Fibroblast of lung (primary cell): Measurements from ENCODE around the gene GALNT2. TPM values are rescaled to one million over a fixed set of nuclear protein-coding genes. Genes with fewer than 3 reads are reported as not detected.

ENCODE experiments used
- DNase-seq, 2 donors: peaks; one replicate each; pipeline versions ENCODE4 v3.0.0 to v3.0.0-alpha.2; 2010; ENCODE audit warnings: low read depth in 2 of 2
- H2AFZ ChIP-seq: 2 replicates; pipeline ENCODE4 v1.5.1; 2012; ENCODE audit warnings: low read length, control low read depth, inconsistent platforms
- H3K27ac ChIP-seq: 2 replicates; pipeline ENCODE4 v1.5.1; 2011; ENCODE audit warnings: low read length, control low read depth; ENCODE audit not compliant: insufficient read depth
- H3K27me3 ChIP-seq: 2 replicates; pipeline ENCODE4 v1.5.1; 2011; ENCODE audit warnings: mild to moderate bottlenecking, low read length; ENCODE audit not compliant: control insufficient read depth, insufficient read depth
- H3K36me3 ChIP-seq: 2 replicates; pipeline ENCODE4 v1.5.1; 2011; ENCODE audit warnings: low read length; ENCODE audit not compliant: control insufficient read depth, insufficient read depth
- H3K4me1 ChIP-seq: 2 replicates; pipeline ENCODE4 v1.5.1; 2011; ENCODE audit warnings: low read length; ENCODE audit not compliant: control insufficient read depth, insufficient read depth; ENCODE audit errors: extremely low read depth
- H3K4me2 ChIP-seq: 2 replicates; pipeline ENCODE4 v1.5.1; 2011; ENCODE audit warnings: low read length, control low read depth; ENCODE audit not compliant: insufficient read depth; ENCODE audit errors: extremely low read depth
- H3K4me3 ChIP-seq, 4 experiments: fragments of 200-600 bp in 1 of 4; sonication (generic) in 1 of 4; replicated peaks in 1 of 4; 2 replicates each; pipeline ENCODE4 v1.5.1; 2011 to 2016; ENCODE audit warnings: low read length in 4 of 4, low read depth in 3 of 4, mild to moderate bottlenecking in 3 of 4, control low read depth in 2 of 4, inconsistent platforms in 1 of 4, mixed read lengths in 1 of 4; ENCODE audit not compliant: insufficient read depth in 1 of 4; ENCODE audit errors: control extremely low read depth in 1 of 4
- H3K79me2 ChIP-seq: 2 replicates; pipeline ENCODE4 v1.5.1; 2012; ENCODE audit warnings: mild to moderate bottlenecking, low read length, inconsistent platforms; ENCODE audit not compliant: control insufficient read depth, insufficient read depth
- H3K9ac ChIP-seq: 2 replicates; pipeline ENCODE4 v1.5.1; 2011; ENCODE audit warnings: mild to moderate bottlenecking, low read length, control low read depth; ENCODE audit not compliant: insufficient read depth
- H3K9me3 ChIP-seq: 2 replicates; pipeline ENCODE4 v1.5.1; 2012; ENCODE audit warnings: low read depth, low read length; ENCODE audit not compliant: control insufficient read depth, insufficient read depth
- H4K20me1 ChIP-seq: 2 replicates; pipeline ENCODE4 v1.5.1; 2011; ENCODE audit warnings: low read length; ENCODE audit not compliant: control insufficient read depth, insufficient read depth; ENCODE audit errors: extremely low read depth
- EZH2 ChIP-seq: IDR thresholded peaks from 2 replicates; pipeline ENCODE4 v1.5.1; 2012; ENCODE audit warnings: low read length, control low read depth, mild to moderate bottlenecking; ENCODE audit errors: missing control alignments
- polyA plus RNA-seq, 2 donors: library from polyadenylated mRNA; depleted of rRNA in 1 of 2; stranded (reverse) in 1 of 2; unstranded in 1 of 2; fragments of >200 nt; gene quantifications; 2 replicates each; pipeline ENCODE4 v1.2.1, GENCODE V29; 2011 to 2012; ENCODE audit warnings: missing spikeins in 1 of 2
- total RNA-seq: library from RNA; depleted of rRNA; stranded (reverse); fragments of >200 nt; gene quantifications from 2 replicates; pipeline ENCODE4 v1.2.1, GENCODE V29; 2014
- TF ChIP-seq, protein P1 (sequence below), 2 donors: IDR thresholded peaks in 1 of 2; conservative IDR thresholded peaks in 1 of 2; 1 replicate in 1 of 2; 2 replicates in 1 of 2; pipeline ENCODE4 v1.5.1; 2011 to 2012; ENCODE audit warnings: low read length in 2 of 2, control low read depth in 1 of 2, inconsistent platforms in 1 of 2, low read depth in 1 of 2, mild to moderate bottlenecking in 1 of 2

GALNT2 gene
- total and polyA plus RNA-seq, 2 donors (not counting 1 experiment from before 2014, with no cell fraction given), result 106 to 115 TPM

DNA sequence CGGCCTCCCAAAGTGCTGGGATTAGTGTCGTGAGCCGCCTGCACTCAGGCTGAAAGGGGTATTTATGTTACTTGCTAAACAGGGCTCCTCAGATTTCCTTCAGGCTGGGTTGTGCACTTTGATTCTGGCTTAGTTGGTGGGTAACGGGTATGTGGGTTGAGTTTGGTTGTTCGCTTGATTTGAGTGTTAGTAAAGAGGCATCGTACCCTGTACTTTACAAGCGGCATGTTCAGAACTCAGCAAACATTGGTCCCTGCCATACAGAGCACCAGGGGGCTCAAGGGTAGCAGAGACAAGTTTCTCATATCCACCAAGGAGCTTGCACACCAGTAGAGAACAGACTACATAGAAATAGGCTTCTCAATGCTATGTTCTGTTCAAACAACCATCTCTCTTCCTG is 211.3 kb downstream of the GALNT2 start:
- no peaks in the 10 kb centered on the region for H3K27me3 ChIP-seq
- no peak overlapping the region for H3K4me3 ChIP-seq
- H3K9ac ChIP-seq, result no peak overlapping the region
- H2AFZ ChIP-seq, result no peak overlapping the region
- H3K9me3 ChIP-seq, result no peaks in the 10 kb centered on the region
- H3K27ac ChIP-seq, result no peak overlapping the region
- no peak overlapping the region for H3K4me2 ChIP-seq
- no peaks in the 10 kb centered on the region for H3K4me1 ChIP-seq
- TF ChIP-seq, protein P1, sequence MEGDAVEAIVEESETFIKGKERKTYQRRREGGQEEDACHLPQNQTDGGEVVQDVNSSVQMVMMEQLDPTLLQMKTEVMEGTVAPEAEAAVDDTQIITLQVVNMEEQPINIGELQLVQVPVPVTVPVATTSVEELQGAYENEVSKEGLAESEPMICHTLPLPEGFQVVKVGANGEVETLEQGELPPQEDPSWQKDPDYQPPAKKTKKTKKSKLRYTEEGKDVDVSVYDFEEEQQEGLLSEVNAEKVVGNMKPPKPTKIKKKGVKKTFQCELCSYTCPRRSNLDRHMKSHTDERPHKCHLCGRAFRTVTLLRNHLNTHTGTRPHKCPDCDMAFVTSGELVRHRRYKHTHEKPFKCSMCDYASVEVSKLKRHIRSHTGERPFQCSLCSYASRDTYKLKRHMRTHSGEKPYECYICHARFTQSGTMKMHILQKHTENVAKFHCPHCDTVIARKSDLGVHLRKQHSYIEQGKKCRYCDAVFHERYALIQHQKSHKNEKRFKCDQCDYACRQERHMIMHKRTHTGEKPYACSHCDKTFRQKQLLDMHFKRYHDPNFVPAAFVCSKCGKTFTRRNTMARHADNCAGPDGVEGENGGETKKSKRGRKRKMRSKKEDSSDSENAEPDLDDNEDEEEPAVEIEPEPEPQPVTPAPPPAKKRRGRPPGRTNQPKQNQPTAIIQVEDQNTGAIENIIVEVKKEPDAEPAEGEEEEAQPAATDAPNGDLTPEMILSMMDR (conservative IDR thresholded peaks at IDR 0.05 in 1 of 2, IDR thresholded peaks at IDR 0.05 in 1 of 2; ENCODE audit: low read depth in 1 of 2, low read length in 2 of 2), result no peak
- no peak for TF ChIP-seq EZH2
- DNase-seq, result no peak
- H4K20me1 ChIP-seq, result no peaks in the 10 kb centered on the region
- no peaks in the 10 kb centered on the region for H3K79me2 ChIP-seq
- H3K36me3 ChIP-seq, result peaks cover 17% of the 10 kb centered on the region

DNA sequence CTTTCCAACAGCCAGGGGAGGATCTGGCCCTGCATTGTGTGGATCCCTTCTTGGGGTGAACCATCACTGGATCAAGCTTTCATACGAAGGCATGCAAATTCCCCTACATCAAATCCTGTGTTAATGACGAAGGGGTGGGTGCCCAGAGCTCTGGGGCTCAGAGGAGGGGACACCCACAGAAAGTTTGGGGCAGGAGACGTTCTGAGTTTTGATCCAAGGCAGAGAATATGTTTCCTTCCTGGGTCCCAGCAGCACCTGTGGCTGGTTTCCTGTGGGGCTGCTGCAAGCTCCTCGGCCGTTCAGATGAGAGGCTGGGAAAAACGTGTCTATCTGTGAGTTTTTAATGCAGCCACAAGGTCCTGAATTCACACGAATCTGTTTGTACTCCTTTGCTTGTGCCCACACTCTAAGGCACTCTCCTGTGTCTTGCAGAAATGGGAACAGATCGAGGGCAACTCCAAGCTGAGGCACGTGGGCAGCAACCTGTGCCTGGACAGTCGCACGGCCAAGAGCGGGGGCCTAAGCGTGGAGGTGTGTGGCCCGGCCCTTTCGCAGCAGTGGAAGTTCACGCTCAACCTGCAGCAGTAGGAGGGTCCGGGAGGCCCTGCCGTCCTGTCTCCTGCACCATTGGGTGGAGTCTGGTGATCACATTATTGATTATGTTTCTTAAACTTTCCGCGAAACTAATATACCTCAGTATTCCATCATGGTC is 212.0 kb downstream of the GALNT2 start:
- no peak overlapping the region for H3K4me3 ChIP-seq
- H3K27ac ChIP-seq, result no peak overlapping the region
- no peak overlapping the region for H3K9ac ChIP-seq
- no peaks in the 10 kb centered on the region for H3K4me1 ChIP-seq
- no peaks in the 10 kb centered on the region for H3K79me2 ChIP-seq
- H3K4me2 ChIP-seq, result no peak overlapping the region
- DNase-seq, result no peak
- H3K36me3 ChIP-seq, result peaks cover 17% of the 10 kb centered on the region
- no peak overlapping the region for H2AFZ ChIP-seq
- no peaks in the 10 kb centered on the region for H4K20me1 ChIP-seq
- no peaks in the 10 kb centered on the region for H3K9me3 ChIP-seq
- no peak for TF ChIP-seq EZH2
- TF ChIP-seq, protein P1 (conservative IDR thresholded peaks at IDR 0.05 in 1 of 2, IDR thresholded peaks at IDR 0.05 in 1 of 2; ENCODE audit: low read depth in 1 of 2, low read length in 2 of 2), result no peak
- H3K27me3 ChIP-seq, result no peaks in the 10 kb centered on the region

DNA sequence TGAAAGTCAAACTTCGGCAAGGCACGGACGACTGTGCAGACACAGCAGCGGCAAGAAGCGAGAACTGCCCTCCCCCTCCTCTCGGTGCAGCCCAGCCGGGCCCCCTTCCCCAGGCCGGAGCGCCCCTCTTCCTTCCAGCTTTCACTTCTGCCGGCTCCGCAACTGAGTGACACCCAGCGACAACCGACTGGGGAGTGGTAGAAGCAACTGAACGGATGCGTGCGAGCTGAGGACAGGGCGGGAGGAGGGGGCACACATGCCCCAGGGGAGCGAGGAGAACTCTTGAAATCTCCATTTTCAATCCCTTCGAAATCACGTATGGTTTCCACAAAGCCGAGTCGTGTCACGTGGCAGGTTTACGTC is 212.5 kb downstream of the GALNT2 start:
- no peaks in the 10 kb centered on the region for H4K20me1 ChIP-seq
- H3K4me2 ChIP-seq, result no peak overlapping the region
- H3K36me3 ChIP-seq, result peaks cover 14% of the 10 kb centered on the region
- H3K79me2 ChIP-seq, result no peaks in the 10 kb centered on the region
- H3K9ac ChIP-seq, result no peak overlapping the region
- no peak for TF ChIP-seq EZH2
- TF ChIP-seq, protein P1 (conservative IDR thresholded peaks at IDR 0.05 in 1 of 2, IDR thresholded peaks at IDR 0.05 in 1 of 2; ENCODE audit: low read depth in 1 of 2, low read length in 2 of 2), result no peak
- no peaks in the 10 kb centered on the region for H3K9me3 ChIP-seq
- no peaks in the 10 kb centered on the region for H3K4me1 ChIP-seq
- no peak for DNase-seq
- no peak overlapping the region for H3K27ac ChIP-seq
- H2AFZ ChIP-seq, result no peak overlapping the region
- H3K27me3 ChIP-seq, result no peaks in the 10 kb centered on the region
- H3K4me3 ChIP-seq, result no peak overlapping the region
